HL-60 (cell line): ENCODE measurements around the gene EDA.

Experiments used
- DNase-seq, 2 experiments: peaks; one replicate each; pipeline ENCODE4 v3.0.0-alpha.2; 2010 to 2020; ENCODE audit warnings: low read depth in 1 of 2, low spot score in 1 of 2
- H3K27ac ChIP-seq: fragments of 250-450 bp; sonication (Bioruptor Pico); replicated peaks from 2 replicates; pipeline ENCODE4 v1.5.1; 2020; ENCODE audit warnings: mild to moderate bottlenecking, moderate library complexity
- H3K27me3 ChIP-seq: fragments of 250-450 bp; sonication (Bioruptor Pico); 2 replicates; pipeline ENCODE4 v1.5.1; 2021; ENCODE audit warnings: mild to moderate bottlenecking, moderate library complexity; ENCODE audit not compliant: insufficient read depth, poor library complexity, severe bottlenecking
- H3K4me3 ChIP-seq: replicated peaks from 2 replicates; pipeline ENCODE4 v1.5.1; 2011; ENCODE audit warnings: mild to moderate bottlenecking, control low read depth, low read length; ENCODE audit not compliant: insufficient read depth
- CTCF ChIP-seq: IDR thresholded peaks from one replicate; pipeline ENCODE4 v1.5.1; 2011; ENCODE audit warnings: low read length, control low read depth, inconsistent platforms; ENCODE audit not compliant: insufficient read depth
- GABPA ChIP-seq: IDR thresholded peaks from 2 replicates; pipeline ENCODE4 v1.6.1; 2012; ENCODE audit warnings: low read depth
- POLR2AphosphoS5 ChIP-seq: IDR thresholded peaks from 2 replicates; pipeline ENCODE4 v1.6.1; 2012; ENCODE audit warnings: low read depth
- REST ChIP-seq: IDR thresholded peaks from 2 replicates; pipeline ENCODE4 v1.6.1; 2012; ENCODE audit warnings: low read depth; ENCODE audit not compliant: insufficient replicate concordance
- SPI1 ChIP-seq: IDR thresholded peaks from 2 replicates; pipeline ENCODE4 v1.6.1; 2012; ENCODE audit warnings: low read depth, mild to moderate bottlenecking, borderline replicate concordance

Gene EDA

GRCh38 chrX:69600182-69600581 lies 15.7 kb upstream of the EDA start:
- TF ChIP-seq REST: no peak
- no peak for TF ChIP-seq GABPA
- no peak for TF ChIP-seq POLR2AphosphoS5
- no peak for TF ChIP-seq CTCF
- no peak for TF ChIP-seq SPI1
- H3K4me3 ChIP-seq: no peak overlapping the region
- H3K27me3 ChIP-seq: no peaks in the 10 kb centered on the region
- DNase-seq: no peak
- no peak overlapping the region for H3K27ac ChIP-seq

GRCh38 chrX:69603566-69604194 lies 12.2 kb upstream of the EDA start:
- no peak for DNase-seq
- H3K27me3 ChIP-seq: no peaks in the 10 kb centered on the region
- no peak overlapping the region for H3K4me3 ChIP-seq
- H3K27ac ChIP-seq: no peak overlapping the region
- no peak for TF ChIP-seq REST
- TF ChIP-seq SPI1: no peak
- TF ChIP-seq GABPA: no peak
- TF ChIP-seq CTCF: no peak
- TF ChIP-seq POLR2AphosphoS5: no peak

- H3K27ac ChIP-seq: no peak overlapping the region
- TF ChIP-seq REST: no peak
- no peak for TF ChIP-seq POLR2AphosphoS5
- DNase-seq: no peak
- H3K4me3 ChIP-seq: no peak overlapping the region
- H3K27me3 ChIP-seq: no peaks in the 10 kb centered on the region
These were observed 10.4 kb upstream of the EDA start for GRCh38 chrX:69605521-69605920.
